Activated T-cell treated with anti-CD3 and anti-CD28 coated beads, Interleukin-2, amount 50 U/mL, for 48 hours (primary cell): ENCODE measurements around the gene PLXDC1.
"Not testable (repeated sequence)": the region's sequence is repeated elsewhere in the genome, so short reads cannot be mapped to it uniquely, and the experiment has no call there.

Experiments used
- DNase-seq, 2 experiments: peaks; one replicate each; pipeline ENCODE4 v3.0.0-alpha.2; 2020

PLXDC1 gene

GRCh38 chr17:39178536-39178935 lies 27.1 kb upstream of the PLXDC1 start:
- DNase-seq = no peak

GRCh38 chr17:39177256-39177655 lies 25.8 kb upstream of the PLXDC1 start:
- DNase-seq = no peak

GRCh38 chr17:39175695-39176093 lies 24.3 kb upstream of the PLXDC1 start:
- no peak for DNase-seq

GRCh38 chr17:39174920-39175694 lies 23.7 kb upstream of the PLXDC1 start:
- peak; percentile 81 to 83 for DNase-seq

GRCh38 chr17:39173526-39174274 lies 22.3 kb upstream of the PLXDC1 start:
- no peak for DNase-seq

- DNase-seq = no peak
Observed at GRCh38 chr17:39173080-39173479, 21.6 kb upstream of the PLXDC1 start.

GRCh38 chr17:39171933-39172332 lies 20.5 kb upstream of the PLXDC1 start:
- no peak for DNase-seq

- no peak for DNase-seq
Observed at GRCh38 chr17:39170558-39170957, 19.1 kb upstream of the PLXDC1 start.

- DNase-seq = no peak
Observed at GRCh38 chr17:39170109-39170508, 18.7 kb upstream of the PLXDC1 start.

- DNase-seq = no peak
Observed at GRCh38 chr17:39169518-39169917, 18.1 kb upstream of the PLXDC1 start.

- DNase-seq = no peak
Observed at GRCh38 chr17:39169101-39169500, 17.7 kb upstream of the PLXDC1 start.

- DNase-seq = not testable (repeated sequence)
Observed at GRCh38 chr17:39168503-39168902, 17.1 kb upstream of the PLXDC1 start.

GRCh38 chr17:39167476-39167875 lies 16.0 kb upstream of the PLXDC1 start:
- DNase-seq = no peak

GRCh38 chr17:39166437-39167335 lies 15.2 kb upstream of the PLXDC1 start:
- DNase-seq = no peak

- no peak for DNase-seq
Observed at GRCh38 chr17:39165841-39166349, 14.5 kb upstream of the PLXDC1 start, which contains the start of gene ARL5C. Gene ARL5C, minus strand, starts transcription at chr17:39166161. Its CDS starts 401 bp downstream, at chr17:39165760.

GRCh38 chr17:39165178-39165840 lies 13.9 kb upstream of the PLXDC1 start:
- DNase-seq = peak in 1 of 2 experiments; percentile 39

- peak; percentile 85 to 87 for DNase-seq
Observed at GRCh38 chr17:39164675-39165143, 13.3 kb upstream of the PLXDC1 start.

- DNase-seq = no peak
Observed at GRCh38 chr17:39161962-39162361, 10.5 kb upstream of the PLXDC1 start.

GRCh38 chr17:39158623-39159022 lies 7.2 kb upstream of the PLXDC1 start:
- DNase-seq = no peak

GRCh38 chr17:39156491-39156890 lies 5.1 kb upstream of the PLXDC1 start:
- DNase-seq = no peak

- no peak for DNase-seq
Observed at GRCh38 chr17:39155654-39156053, 4.2 kb upstream of the PLXDC1 start.

- DNase-seq = peak; percentile 96 to 98
Observed at GRCh38 chr17:39153599-39154051, 2.2 kb upstream of the PLXDC1 start.
